Endothelial cell (in vitro differentiated cells): ENCODE results near the gene PTPRK. TPM values are rescaled to one million over a fixed set of nuclear protein-coding genes. Genes with fewer than 3 reads are reported as not detected.

Source experiments
- DNase-seq: peaks from one replicate; pipeline ENCODE4 v3.0.0; 2021; ENCODE audit warnings: low spot score
- H3K27ac Mint-ChIP-seq: one replicate; pipeline ENCODE4 v1.8.0; 2021; ENCODE audit warnings: mixed read lengths, inconsistent platforms; ENCODE audit not compliant: unreplicated experiment
- H3K27me3 Mint-ChIP-seq: one replicate; pipeline ENCODE4 v1.8.0; 2021; ENCODE audit warnings: mild to moderate bottlenecking, moderate library complexity, mixed read lengths, inconsistent platforms; ENCODE audit not compliant: unreplicated experiment
- H3K36me3 Mint-ChIP-seq: one replicate; pipeline ENCODE4 v1.8.0; 2021; ENCODE audit warnings: mild to moderate bottlenecking, low read depth, mixed read lengths, inconsistent platforms; ENCODE audit not compliant: unreplicated experiment
- H3K4me1 Mint-ChIP-seq: one replicate; pipeline ENCODE4 v1.8.0; 2021; ENCODE audit warnings: mild to moderate bottlenecking, mixed read lengths, inconsistent platforms; ENCODE audit not compliant: unreplicated experiment
- H3K4me3 Mint-ChIP-seq: one replicate; pipeline ENCODE4 v1.8.0; 2021; ENCODE audit warnings: mild to moderate bottlenecking, mixed read lengths, inconsistent platforms; ENCODE audit not compliant: unreplicated experiment
- H3K9me3 Mint-ChIP-seq: one replicate; pipeline ENCODE4 v1.8.0; 2021; ENCODE audit warnings: mixed read lengths, inconsistent platforms; ENCODE audit not compliant: unreplicated experiment
- total RNA-seq: library from RNA; stranded (reverse); fragmentation: NEBNext Ultra II Directional; extraction: Animal tissue kit (Norgen Biotek cat#: 25700); gene quantifications from one replicate; pipeline ENCODE4 v1.2.1, GENCODE V29; 2021; ENCODE audit not compliant: unreplicated experiment
- TF ChIP-seq, protein P1 (sequence below): fragments of 200-600 bp; sonication (generic); IDR thresholded peaks from one replicate; pipeline ENCODE4 v1.5.0; 2021; ENCODE audit warnings: antibody characterized with exemption; ENCODE audit not compliant: unreplicated experiment

The PTPRK gene
- total RNA-seq, 1 donor from 2014 or later: 47.3 TPM

GRCh38 chr6:127998985-127999384 is 521.4 kb downstream of the PTPRK start:
- H3K36me3 Mint-ChIP-seq: no peaks in the 10 kb centered on the region
- no peak overlapping the region for H3K27ac Mint-ChIP-seq
- no peak overlapping the region for H3K4me3 Mint-ChIP-seq
- peaks cover 8% of the 10 kb centered on the region for H3K4me1 Mint-ChIP-seq
- TF ChIP-seq, protein P1, sequence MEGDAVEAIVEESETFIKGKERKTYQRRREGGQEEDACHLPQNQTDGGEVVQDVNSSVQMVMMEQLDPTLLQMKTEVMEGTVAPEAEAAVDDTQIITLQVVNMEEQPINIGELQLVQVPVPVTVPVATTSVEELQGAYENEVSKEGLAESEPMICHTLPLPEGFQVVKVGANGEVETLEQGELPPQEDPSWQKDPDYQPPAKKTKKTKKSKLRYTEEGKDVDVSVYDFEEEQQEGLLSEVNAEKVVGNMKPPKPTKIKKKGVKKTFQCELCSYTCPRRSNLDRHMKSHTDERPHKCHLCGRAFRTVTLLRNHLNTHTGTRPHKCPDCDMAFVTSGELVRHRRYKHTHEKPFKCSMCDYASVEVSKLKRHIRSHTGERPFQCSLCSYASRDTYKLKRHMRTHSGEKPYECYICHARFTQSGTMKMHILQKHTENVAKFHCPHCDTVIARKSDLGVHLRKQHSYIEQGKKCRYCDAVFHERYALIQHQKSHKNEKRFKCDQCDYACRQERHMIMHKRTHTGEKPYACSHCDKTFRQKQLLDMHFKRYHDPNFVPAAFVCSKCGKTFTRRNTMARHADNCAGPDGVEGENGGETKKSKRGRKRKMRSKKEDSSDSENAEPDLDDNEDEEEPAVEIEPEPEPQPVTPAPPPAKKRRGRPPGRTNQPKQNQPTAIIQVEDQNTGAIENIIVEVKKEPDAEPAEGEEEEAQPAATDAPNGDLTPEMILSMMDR: no peak
- H3K27me3 Mint-ChIP-seq: no peaks in the 10 kb centered on the region
- DNase-seq: no peak
- no peaks in the 10 kb centered on the region for H3K9me3 Mint-ChIP-seq

- Mint-ChIP-seq H3K36me3 (no peaks in the 10 kb centered on the region), H3K4me3 (no peak overlapping the region), H3K4me1 (peaks cover 8% of the 10 kb centered on the region), H3K27me3 (no peaks in the 10 kb centered on the region), H3K27ac (no peak overlapping the region), H3K9me3 (no peaks in the 10 kb centered on the region)
- TF ChIP-seq, protein P1: no peak
- no peak for DNase-seq
These were observed 522.8 kb downstream of the PTPRK start for GRCh38 chr6:127997496-127998164.

DNA sequence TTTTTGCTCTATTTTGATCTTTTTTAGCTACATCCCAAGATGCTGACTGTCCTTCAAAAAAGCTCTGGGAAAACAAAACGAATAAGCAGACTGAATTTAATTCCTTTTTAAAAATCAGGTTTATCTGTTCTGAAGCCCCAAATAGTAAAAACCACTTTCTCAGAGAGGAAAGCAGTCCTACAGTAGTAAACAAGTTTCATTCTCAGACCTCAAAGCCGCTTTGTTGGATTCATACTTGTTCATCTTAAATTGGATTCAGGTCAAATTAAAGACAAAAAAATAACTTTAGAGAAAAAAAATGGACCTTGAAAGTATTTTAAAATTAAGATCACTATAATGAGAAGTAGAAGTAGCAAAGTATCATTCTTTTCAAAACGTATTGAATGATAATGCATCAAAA is 523.5 kb downstream of the PTPRK start:
- Mint-ChIP-seq H3K4me3 (no peak overlapping the region), H3K27me3 (no peaks in the 10 kb centered on the region), H3K4me1 (peaks cover 8% of the 10 kb centered on the region), H3K36me3 (no peaks in the 10 kb centered on the region), H3K9me3 (no peaks in the 10 kb centered on the region), H3K27ac (no peak overlapping the region)
- TF ChIP-seq, protein P1: no peak
- no peak for DNase-seq

- TF ChIP-seq, protein P1: no peak
- Mint-ChIP-seq H3K4me3 (no peak overlapping the region), H3K27me3 (no peaks in the 10 kb centered on the region), H3K27ac (no peak overlapping the region), H3K4me1 (no peaks in the 10 kb centered on the region), H3K36me3 (no peaks in the 10 kb centered on the region), H3K9me3 (no peaks in the 10 kb centered on the region)
- no peak for DNase-seq
These were observed 528.3 kb downstream of the PTPRK start for GRCh38 chr6:127992144-127992543.

DNA sequence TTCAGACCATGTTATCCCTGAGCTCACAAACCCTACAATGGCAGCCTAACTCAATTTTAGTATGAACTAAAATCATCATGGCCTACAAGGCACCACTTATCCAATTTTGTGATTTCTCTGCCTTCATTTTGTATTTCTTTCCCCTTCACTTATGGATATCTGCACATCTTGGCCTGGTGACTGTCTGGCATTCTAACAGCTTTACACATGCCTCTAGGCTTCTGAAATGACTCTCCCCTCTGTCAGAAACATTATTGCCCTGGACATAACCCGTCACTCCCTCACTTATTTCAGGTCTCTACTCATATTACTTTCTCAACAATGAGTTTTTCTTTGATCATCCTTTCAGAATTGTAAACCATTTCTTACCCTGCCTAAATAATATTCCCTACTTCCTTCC is 530.3 kb downstream of the PTPRK start:
- no peak for DNase-seq
- Mint-ChIP-seq H3K9me3 (no peaks in the 10 kb centered on the region), H3K36me3 (no peaks in the 10 kb centered on the region), H3K4me1 (no peaks in the 10 kb centered on the region), H3K27me3 (no peaks in the 10 kb centered on the region), H3K27ac (no peak overlapping the region), H3K4me3 (no peak overlapping the region)
- TF ChIP-seq, protein P1: no peak
